ENCODE data around the gene DDX1. TPM values are rescaled to one million over a fixed set of nuclear protein-coding genes. Genes with fewer than 3 reads are reported as not detected.

DDX1 gene
- polyA plus RNA-seq, 3 donors, result 14.1 to 35.4 (median 30.1) TPM

- H3K9ac ChIP-seq (ENCODE audit: insufficient read depth, low read length, poor library complexity, severe bottlenecking), result no peak overlapping the region
- Mint-ChIP-seq H3K4me3 (no peak overlapping the region), H3K9me3 (no peaks in the 10 kb centered on the region), H3K36me3 (peaks cover 71 to 80% of the 10 kb centered on the region in 2 donors), H3K27ac (no peak overlapping the region), H3K27me3 (ENCODE audit: low read depth in 3 of 3) (no peaks in the 10 kb centered on the region), H3K4me1 (no peaks in the 10 kb centered on the region)
- no peaks in the 10 kb centered on the region for H3K4me1 ChIP-seq (ENCODE audit: control insufficient read depth in 1 of 2, insufficient read depth in 2 of 2, low read length in 2 of 2)
- peaks cover 91 to 98% of the 10 kb centered on the region in 2 donors for H3K36me3 ChIP-seq (replicated peaks in 1 of 2; ENCODE audit: control insufficient read depth in 1 of 2, insufficient read depth in 2 of 2, low read length in 2 of 2)
- intact Hi-C loops (cut with micrococcal nuclease), result no loop called here
- H3K4me3 ChIP-seq (replicated peaks in 1 of 3; ENCODE audit: low read depth in 2 of 3, low read length in 3 of 3), result no peak overlapping the region
- no peaks in the 10 kb centered on the region for H4K20me1 ChIP-seq (ENCODE audit: insufficient read depth, low read length)
- no CpG with 5 or more reads among the region's 2 CpGs for WGBS (ENCODE audit: insufficient coverage)
- H3K27ac ChIP-seq (ENCODE audit: low read depth in 1 of 2, low read length in 2 of 2), result no peak overlapping the region
- H3K27me3 ChIP-seq (ENCODE audit: control insufficient read depth in 2 of 2, insufficient read depth in 2 of 2, low read length in 2 of 2), result no peaks in the 10 kb centered on the region
- DNase-seq, result no peak
- H3K4me2 ChIP-seq (replicated peaks; ENCODE audit: extremely low read depth, low read length, poor library complexity, severe bottlenecking), result no peak overlapping the region
- no peaks in the 10 kb centered on the region for H3K9me3 ChIP-seq (replicated peaks in 1 of 2; ENCODE audit: control insufficient read depth in 1 of 2, insufficient read depth in 1 of 2, low read length in 2 of 2)
- H3K79me2 ChIP-seq (ENCODE audit: insufficient read depth, low read length), result no peaks in the 10 kb centered on the region
- TF ChIP-seq CTCF (IDR thresholded peaks at IDR 0.05), result no peak
- H2AFZ ChIP-seq (ENCODE audit: insufficient read depth, low read depth, low read length, poor library complexity, severe bottlenecking), result no peak overlapping the region
These were observed 31.8 kb downstream of the DDX1 start for GRCh38 chr2:15623481-15623796.

- TF ChIP-seq CTCF (IDR thresholded peaks at IDR 0.05), result no peak
- Histone ChIP-seq H3K27ac (ENCODE audit: low read depth in 1 of 2, low read length in 2 of 2) (no peak overlapping the region), H3K27me3 (ENCODE audit: control insufficient read depth in 2 of 2, insufficient read depth in 2 of 2, low read length in 2 of 2) (no peaks in the 10 kb centered on the region), H3K4me1 (ENCODE audit: control insufficient read depth in 1 of 2, insufficient read depth in 2 of 2, low read length in 2 of 2) (no peaks in the 10 kb centered on the region), H3K79me2 (ENCODE audit: insufficient read depth, low read length) (no peaks in the 10 kb centered on the region), H2AFZ (ENCODE audit: insufficient read depth, low read depth, low read length, poor library complexity, severe bottlenecking) (no peak overlapping the region), H3K9me3 (replicated peaks in 1 of 2; ENCODE audit: control insufficient read depth in 1 of 2, insufficient read depth in 1 of 2, low read length in 2 of 2) (no peaks in the 10 kb centered on the region), H3K9ac (ENCODE audit: insufficient read depth, low read length, poor library complexity, severe bottlenecking) (no peak overlapping the region), H3K4me2 (replicated peaks; ENCODE audit: extremely low read depth, low read length, poor library complexity, severe bottlenecking) (no peak overlapping the region), H3K36me3 (replicated peaks in 1 of 2; ENCODE audit: control insufficient read depth in 1 of 2, insufficient read depth in 2 of 2, low read length in 2 of 2) (peaks cover 91 to 98% of the 10 kb centered on the region in 2 donors), H4K20me1 (ENCODE audit: insufficient read depth, low read length) (no peaks in the 10 kb centered on the region), H3K4me3 (replicated peaks in 1 of 3; ENCODE audit: low read depth in 2 of 3, low read length in 3 of 3) (no peak overlapping the region)
- Mint-ChIP-seq H3K9me3 (no peaks in the 10 kb centered on the region), H3K4me1 (no peaks in the 10 kb centered on the region), H3K36me3 (peaks cover 71 to 79% of the 10 kb centered on the region in 2 donors), H3K27ac (no peak overlapping the region), H3K4me3 (no peak overlapping the region), H3K27me3 (ENCODE audit: low read depth in 3 of 3) (no peaks in the 10 kb centered on the region)
- DNase-seq, result no peak
- intact Hi-C loops (cut with micrococcal nuclease), result no loop called here
- WGBS (ENCODE audit: insufficient coverage), result 100% methylated on average over 1 of the region's 4 CpGs
These were observed 32.4 kb downstream of the DDX1 start for GRCh38 chr2:15623898-15624541.
